ENCODE measurements around the gene RNU4-1.
"Not testable (repeated sequence)": the region's sequence is repeated elsewhere in the genome, so short reads cannot be mapped to it uniquely, and the experiment has no call there.

Gene RNU4-1

DNA sequence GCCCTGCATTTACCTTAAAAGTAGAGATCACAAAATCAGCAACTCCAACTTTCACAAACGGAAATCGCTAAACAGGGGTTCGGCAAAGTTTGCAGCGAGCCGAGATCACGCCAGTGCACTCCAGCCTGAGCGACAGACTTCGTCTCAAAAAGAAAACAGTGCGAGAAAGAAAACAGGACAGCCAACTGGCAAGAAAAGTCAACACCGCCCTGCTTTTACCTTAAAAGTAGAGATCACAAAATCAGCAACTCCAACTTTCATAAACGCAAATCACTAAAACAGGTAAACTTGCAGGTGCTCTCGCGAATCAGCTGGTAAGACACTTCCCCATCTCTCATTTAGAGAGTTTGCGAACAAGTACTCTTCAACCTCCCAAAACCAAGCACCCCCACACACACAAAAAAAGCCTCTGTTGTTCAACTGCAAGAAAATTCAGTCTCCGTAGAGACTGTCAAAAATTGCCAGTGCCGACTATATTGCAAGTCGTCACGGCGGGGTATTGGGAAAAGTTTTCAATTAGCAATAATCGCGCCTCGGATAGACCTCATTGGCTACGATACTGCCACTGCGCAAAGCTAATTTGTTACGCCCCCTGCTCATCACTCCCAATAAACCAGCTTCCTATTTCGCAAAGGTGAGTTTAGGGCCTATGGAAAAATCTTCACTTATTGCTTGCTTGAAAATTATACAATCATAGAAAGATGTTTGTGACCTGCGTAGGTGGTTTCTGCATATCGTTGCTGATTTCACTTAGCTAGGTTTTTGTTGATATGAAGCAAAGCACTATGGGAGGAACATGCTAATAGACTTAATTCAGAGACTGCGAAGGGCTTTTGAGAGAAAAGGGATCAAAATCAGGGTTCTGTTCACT, at the start of gene RNU4-1:
Gene RNU4-1, minus strand, starts transcription at position 577 of the 871 bp plus-strand sequence.
- ATAC-seq: peak; percentile 56 to 58

DNA sequence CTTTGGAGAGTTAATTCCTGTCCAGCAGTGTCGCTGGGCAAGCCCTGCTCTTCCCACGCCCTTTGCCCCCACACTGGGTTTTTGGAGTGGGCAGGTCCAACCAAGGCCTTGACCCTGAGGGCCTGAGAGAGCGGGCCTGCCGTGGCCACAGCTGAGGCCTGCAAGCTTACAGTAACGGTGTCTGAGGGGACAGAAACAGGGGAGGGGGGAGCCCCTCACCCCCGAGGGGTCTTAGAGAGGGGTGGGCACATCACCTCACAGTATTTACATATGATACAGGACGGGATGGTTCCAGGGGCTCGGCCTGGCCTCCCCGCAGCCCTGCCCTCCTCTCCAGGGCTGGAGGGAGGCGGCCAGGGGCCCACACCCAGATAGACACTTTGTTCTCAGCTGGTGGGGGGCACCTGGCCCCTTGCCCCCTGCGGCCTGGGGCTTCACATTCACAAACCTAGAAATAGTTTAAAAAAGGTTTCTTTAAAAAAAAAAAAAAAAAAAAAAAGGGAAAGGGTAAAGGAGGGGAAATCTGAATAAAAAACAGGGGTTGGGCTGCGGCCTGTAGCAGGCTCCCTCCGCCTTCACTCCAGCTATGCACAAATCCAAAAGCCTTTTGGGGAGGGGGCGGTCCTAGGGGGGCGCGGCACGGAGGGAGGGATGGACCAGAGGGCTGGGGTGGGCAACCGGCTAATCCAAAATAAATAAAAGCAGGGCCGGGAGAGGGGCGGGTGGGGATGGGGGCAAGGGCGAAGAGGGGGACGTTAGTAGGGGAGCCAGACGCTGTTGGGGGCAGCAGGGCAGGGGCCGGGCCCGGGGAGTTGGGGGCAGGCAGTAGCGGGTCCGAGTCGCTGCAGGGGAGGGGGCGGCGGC, 49.4 kb upstream of the RNU4-1 start:
- no peak for ATAC-seq

DNA sequence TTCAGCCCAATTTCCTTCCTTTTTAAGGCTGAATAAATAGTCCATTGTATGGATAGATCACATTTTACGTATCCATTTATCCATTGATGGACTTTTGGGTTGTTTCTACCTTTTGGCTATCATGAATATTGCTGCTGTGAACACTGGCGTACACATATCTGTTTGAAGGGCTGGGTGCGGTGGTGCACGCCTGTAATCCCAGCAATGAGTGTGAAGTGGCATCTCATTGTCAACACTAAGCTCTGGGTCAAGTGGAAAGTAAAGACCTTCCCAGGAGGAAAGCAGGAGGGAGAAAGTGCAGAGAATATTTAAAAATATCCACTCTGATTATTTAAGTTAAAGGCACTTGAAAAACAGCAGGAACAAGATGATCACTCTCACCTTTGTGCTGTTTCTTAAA, 46.2 kb upstream of the RNU4-1 start:
- ATAC-seq: no peak

GRCh38 chr12:120337730-120338129, 44.7 kb upstream of the RNU4-1 start:
- no peak for ATAC-seq

DNA sequence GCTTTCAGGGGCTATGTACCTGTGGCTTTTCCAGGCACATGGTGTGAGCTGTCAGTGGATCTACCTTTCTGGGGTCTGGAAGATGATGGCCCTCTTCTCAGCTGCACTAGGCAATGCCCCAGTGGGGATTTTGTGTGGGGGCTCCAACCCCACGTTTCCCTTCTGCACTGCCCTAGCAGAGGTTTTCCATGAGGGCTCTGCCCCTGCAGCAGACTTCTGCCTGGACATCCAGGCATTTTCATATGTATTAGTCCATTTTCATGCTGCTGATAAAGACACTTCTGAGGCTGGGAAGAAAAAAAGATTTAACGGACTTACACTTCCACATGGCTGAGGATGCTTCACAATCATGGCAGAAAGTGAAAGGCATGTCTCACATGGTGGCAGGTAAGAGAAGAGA, 43.4 kb upstream of the RNU4-1 start:
- ATAC-seq: not testable (repeated sequence)

- ATAC-seq: not testable (repeated sequence)
These were observed 42.4 kb upstream of the RNU4-1 start for GRCh38 chr12:120335447-120335846.

DNA sequence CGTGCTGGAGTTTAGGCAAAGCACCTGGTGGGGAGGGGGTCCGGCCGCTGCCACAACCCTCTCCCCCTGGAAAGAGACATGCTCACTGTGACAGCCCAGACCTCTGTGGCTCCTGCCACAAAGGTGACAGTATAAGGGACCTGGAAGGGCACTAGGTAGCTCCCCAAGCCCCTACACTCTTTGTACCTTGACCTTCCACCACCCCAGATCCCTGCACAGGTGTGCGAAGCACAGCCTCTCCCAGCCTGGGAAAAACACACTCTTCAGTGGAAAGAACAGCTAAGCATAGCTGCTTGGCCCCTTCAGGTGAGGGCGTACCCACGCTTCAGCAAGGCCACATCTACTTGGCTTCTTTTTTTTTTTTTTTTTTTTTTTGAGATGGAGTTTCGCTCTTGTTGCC, 39.5 kb upstream of the RNU4-1 start:
- no peak for ATAC-seq

GRCh38 chr12:120332041-120332440, 39.0 kb upstream of the RNU4-1 start:
- ATAC-seq: no peak

GRCh38 chr12:120331390-120331789, 38.4 kb upstream of the RNU4-1 start:
- no peak for ATAC-seq

GRCh38 chr12:120328228-120328627, 35.2 kb upstream of the RNU4-1 start:
- ATAC-seq: no peak

GRCh38 chr12:120327593-120327992, 34.6 kb upstream of the RNU4-1 start, which contains the start of gene PLA2G1B:
Gene PLA2G1B, minus strand, starts transcription at chr12:120327779. Its CDS starts 26 bp downstream, at chr12:120327753.
- no peak for ATAC-seq

GRCh38 chr12:120324841-120325417, 31.9 kb upstream of the RNU4-1 start:
- ATAC-seq: no peak

DNA sequence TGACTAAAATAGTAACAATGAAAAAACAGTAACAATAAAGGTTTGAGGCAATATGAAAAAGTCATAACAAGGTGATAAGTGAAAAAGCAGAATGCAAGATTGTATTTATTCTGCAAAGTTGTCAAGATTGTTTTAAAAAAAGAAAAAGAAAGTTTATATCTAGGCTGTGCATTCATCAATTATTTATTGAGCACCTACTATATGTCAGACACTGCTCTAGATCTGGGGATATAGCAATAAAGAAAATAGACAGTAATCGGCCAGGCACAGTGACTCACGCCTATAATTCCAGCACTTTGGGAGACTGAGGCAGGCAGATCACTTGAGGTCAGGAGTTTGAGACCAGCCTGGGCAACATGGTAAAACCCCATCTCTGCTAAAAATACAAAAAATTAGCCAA, 30.7 kb upstream of the RNU4-1 start:
- ATAC-seq: no peak

DNA sequence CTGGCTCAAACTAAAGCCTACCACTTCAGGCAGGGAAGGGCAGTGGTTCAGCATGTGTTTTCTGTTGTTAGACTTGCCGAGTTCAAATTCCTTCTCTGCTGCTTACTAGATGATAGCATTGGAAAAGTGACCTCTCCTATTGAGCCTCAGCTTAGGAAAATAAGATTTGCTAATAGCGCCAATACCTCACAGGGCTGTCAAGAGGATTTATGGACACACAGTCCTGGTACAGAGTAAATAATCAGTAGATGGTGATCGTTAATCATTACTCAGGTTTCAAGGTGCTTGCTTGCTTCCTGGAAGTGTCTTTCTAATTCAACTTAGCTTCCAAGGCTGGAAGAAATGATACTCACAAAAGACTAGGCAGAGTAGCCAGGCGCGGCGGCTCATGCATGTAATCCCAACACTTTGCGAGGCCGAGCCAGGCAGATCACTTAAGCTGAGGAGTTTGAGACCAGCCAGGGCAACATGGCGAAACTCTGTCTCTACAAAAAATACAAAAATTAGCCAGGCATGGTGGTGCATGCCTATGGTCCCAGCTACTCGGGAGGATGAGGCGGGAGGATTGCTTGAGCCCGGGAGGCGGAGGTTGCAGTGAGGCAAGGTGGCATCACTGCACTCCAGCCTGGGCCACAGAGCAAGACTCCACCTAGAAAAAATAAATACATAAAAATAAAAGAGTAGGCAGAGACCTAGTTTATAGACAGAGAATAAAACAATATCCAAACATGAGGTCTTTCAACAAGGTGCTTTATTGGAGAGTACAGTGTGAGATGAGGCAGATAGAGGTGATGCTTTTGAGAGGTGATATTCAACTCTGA, 28.6 kb upstream of the RNU4-1 start:
- ATAC-seq: no peak

- ATAC-seq: peak; percentile 100
These were observed 24.4 kb upstream of the RNU4-1 start for GRCh38 chr12:120317224-120318105.

DNA sequence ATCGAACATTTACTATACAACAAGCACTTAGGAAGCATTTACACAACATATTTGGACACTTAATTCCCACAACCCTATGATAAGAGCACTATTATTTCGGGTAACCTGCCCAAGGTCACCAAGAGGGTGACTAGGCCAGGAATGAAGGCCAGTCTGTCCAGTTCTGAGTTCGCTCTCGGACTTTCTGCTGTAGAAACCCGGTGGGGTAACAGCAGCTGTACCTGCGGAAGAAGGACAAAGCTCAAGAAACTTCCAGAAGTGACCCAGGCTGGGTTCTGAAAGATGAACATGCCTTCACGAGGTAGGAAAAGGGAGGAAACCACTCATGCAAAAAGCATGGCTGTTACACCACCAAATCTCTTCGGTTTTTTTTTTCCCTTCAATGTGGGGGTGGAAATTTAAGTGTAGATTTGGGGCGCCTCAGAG, 23.8 kb upstream of the RNU4-1 start:
- no peak for ATAC-seq

GRCh38 chr12:120314220-120314619, 21.2 kb upstream of the RNU4-1 start:
- no peak for ATAC-seq

- peak; percentile 100 for ATAC-seq
These were observed 9.2 kb upstream of the RNU4-1 start, which contains the start of gene SIRT4 for GRCh38 chr12:120301962-120302815. Gene SIRT4, plus strand, starts transcription at chr12:120302321. Its CDS starts 1,241 bp downstream, at chr12:120303562.

GRCh38 chr12:120292411-120292660, 701 bp downstream of the RNU4-1 start:
- peak; percentile 3 for ATAC-seq

DNA sequence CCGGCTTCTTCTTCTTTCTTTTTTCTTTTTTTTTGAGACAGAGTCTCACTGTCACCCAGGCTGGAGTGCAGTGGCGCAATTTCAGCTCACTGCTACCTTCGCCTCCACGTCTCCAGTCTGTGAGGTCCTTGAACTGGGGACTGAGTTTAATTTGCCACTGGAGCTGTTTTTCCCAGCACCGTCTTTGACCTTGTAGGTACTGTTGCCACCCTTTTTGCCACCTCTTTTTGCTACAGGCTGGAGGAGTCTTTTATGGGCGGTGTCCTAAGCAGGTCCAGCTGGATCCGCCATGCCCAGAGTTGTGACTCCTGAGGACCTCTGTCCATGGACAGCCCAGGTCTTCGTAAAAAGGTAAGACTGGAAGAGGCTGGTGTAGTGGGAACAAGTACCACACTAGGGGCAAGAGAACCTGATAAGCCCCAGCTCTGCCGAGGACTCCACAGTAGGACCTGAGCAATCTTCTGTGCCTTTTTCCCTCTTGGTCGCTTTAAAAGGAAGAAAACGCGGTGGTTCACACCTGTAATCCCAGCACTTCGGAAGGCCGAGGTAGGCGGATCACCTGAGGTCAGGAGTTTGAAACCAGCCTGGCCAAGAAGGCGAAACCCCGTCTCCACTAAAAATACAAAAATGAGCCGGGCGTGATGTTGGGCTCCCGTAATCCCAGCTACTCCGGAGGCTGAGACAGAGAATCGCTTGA, 2.3 kb downstream of the RNU4-1 start:
- peak; percentile 1 to 2 for ATAC-seq

Data from activated CD4-positive, CD25-positive, alpha-beta regulatory T cell treated with anti-CD3 and anti-CD28 coated beads, Interleukin-2, amount 50 U/mL, for 24 hours (primary cell).